GM12878 (cell line): ENCODE results near the gene PIWIL1. TPM values are rescaled to one million over a fixed set of nuclear protein-coding genes. Genes with fewer than 3 reads are reported as not detected.

Experiments
- ATAC-seq: fragments of 200-7000 bp; cut with Tn5 transposase; 3 replicates; pipeline ENCODE4 v1.9.1; 2020; ENCODE audit warnings: mild to moderate bottlenecking, moderate library complexity
- BruUV-seq: library from RNA; stranded (reverse); fragments of 400-500 nt; replicated peaks from 2 replicates; lab custom pipeline; 2021; lab: Mats Ljungman, UMichigan
- CTCF ChIA-PET: fragments of 300-600 bp; sonication (Branson Sonifier 250); formaldehyde crosslinking; extraction: SDS; loops from one replicate; lab custom pipeline; 2021; ENCODE audit warnings: inconsistent platforms; lab: Yijun Ruan, JAX
- POLR2A ChIA-PET: fragments of 350-600 bp; formaldehyde crosslinking; extraction: SDS; loops from one replicate; lab custom pipeline; 2021; ENCODE audit warnings: inconsistent platforms; lab: Charles Lee
- RAD21 ChIA-PET: fragments of 300-600 bp; sonication (Branson Sonifier 250); formaldehyde crosslinking; loops from one replicate; lab custom pipeline; 2023; ENCODE audit warnings: antibody characterized with exemption; ENCODE audit not compliant: unreplicated experiment; lab: Charles Lee
- SMC1A ChIA-PET: fragments of 300-600 bp; sonication (Branson Sonifier 250); formaldehyde crosslinking; loops from one replicate; lab custom pipeline; 2023; ENCODE audit not compliant: unreplicated experiment, uncharacterized antibody; lab: Charles Lee
- DNase-seq: peaks from one replicate; pipeline ENCODE4 v3.0.0-alpha.2; 2011; ENCODE audit warnings: low read depth, low spot score
- FAIRE-seq: peaks from 3 replicates; lab custom pipeline; 2011; peaks lifted over from hg19 to GRCh38; lab: Jason Lieb, UNC
- H2AFZ ChIP-seq: 2 replicates; pipeline ENCODE4 v1.6.0; 2011; ENCODE audit warnings: low read depth, low read length, control low read depth; ENCODE audit not compliant: control insufficient read depth
- H3K27ac ChIP-seq: 2 replicates; pipeline ENCODE4 v1.5.1; 2011; ENCODE audit warnings: control low read depth; ENCODE audit not compliant: control insufficient read depth, insufficient read depth
- H3K27me3 ChIP-seq, 2 experiments: replicated peaks in 1 of 2; 2 replicates each; pipeline versions ENCODE4 v1.6.0 to v1.6.1; 2011; ENCODE audit warnings: low read length in 1 of 2; ENCODE audit not compliant: control insufficient read depth in 2 of 2, insufficient read depth in 2 of 2
- H3K36me3 ChIP-seq, 2 experiments: 2 replicates each; pipeline ENCODE4 v1.5.1; 2011; ENCODE audit warnings: low read length in 1 of 2; ENCODE audit not compliant: control insufficient read depth in 2 of 2, insufficient read depth in 2 of 2
- H3K4me1 ChIP-seq: 2 replicates; pipeline ENCODE4 v1.6.1; 2011; ENCODE audit warnings: mild to moderate bottlenecking, low read length, moderate library complexity, mixed read lengths; ENCODE audit not compliant: control insufficient read depth, insufficient read depth
- H3K4me2 ChIP-seq: 2 replicates; pipeline ENCODE4 v1.6.0; 2011; ENCODE audit warnings: control low read depth; ENCODE audit not compliant: control insufficient read depth, insufficient read depth
- H3K4me3 ChIP-seq: fragments of 200-600 bp; sonication (generic); 2 replicates; pipeline ENCODE4 v1.5.1; 2016
- H3K79me2 ChIP-seq: 2 replicates; pipeline ENCODE4 v1.6.0; 2011; ENCODE audit warnings: low read length; ENCODE audit not compliant: control insufficient read depth, insufficient read depth
- H3K9ac ChIP-seq: 2 replicates; pipeline ENCODE4 v1.8.0; 2011; ENCODE audit warnings: low read length, control low read depth, mixed read lengths; ENCODE audit not compliant: control insufficient read depth, insufficient read depth
- H3K9me3 ChIP-seq: replicated peaks from 3 replicates; pipeline ENCODE4 v1.5.1; 2011; ENCODE audit warnings: mild to moderate bottlenecking, low read length; ENCODE audit not compliant: control insufficient read depth, insufficient read depth
- H4K20me1 ChIP-seq: 2 replicates; pipeline ENCODE4 v1.6.0; 2011; ENCODE audit not compliant: control insufficient read depth, insufficient read depth
- FOS ChIP-seq: IDR thresholded peaks from 3 replicates; pipeline ENCODE4 v1.6.1; 2011; ENCODE audit warnings: borderline replicate concordance; ENCODE audit not compliant: insufficient read length; ENCODE audit errors: extremely low read depth
- FOXM1 ChIP-seq: IDR thresholded peaks from 2 replicates; pipeline ENCODE4 v1.6.1; 2012; ENCODE audit warnings: low read depth, mild to moderate bottlenecking, inconsistent platforms, low read length, moderate library complexity
- WRNIP1 ChIP-seq: IDR thresholded peaks from 2 replicates; pipeline ENCODE4 v1.6.1; 2011; ENCODE audit warnings: low read depth, low read length, improper control_type of control experiment, borderline replicate concordance
- ZBTB4 ChIP-seq: fragments of 450-650 bp; formaldehyde crosslinking; IDR thresholded peaks from 2 replicates; pipeline ENCODE4 v1.4.0; 2022; ENCODE audit warnings: mild to moderate bottlenecking, moderate library complexity
- WGBS: methylation state at CpG from one replicate; pipeline ENCODE4 v1.1.6; 2016; ENCODE audit warnings: low lambda C conversion rate; ENCODE audit not compliant: insufficient replicate concordance, insufficient coverage; ENCODE audit errors: missing lambda C conversion rate; 5-methylcytosine and 5-hydroxymethylcytosine counted together
- in situ Hi-C: fragments of 300-500 bp; cut with MboI; formaldehyde crosslinking; loops from 9 replicates; pipeline ENCODE4 v1.14.3; 2018; ENCODE audit warnings: mixed read lengths
- intact Hi-C: fragments of 100-400 bp; cut with micrococcal nuclease; formaldehyde crosslinking; loops from one replicate; pipeline ENCODE4 v1.14.2; 2022; ENCODE audit not compliant: unreplicated experiment
- polyA plus RNA-seq, 11 experiments: library from polyadenylated mRNA; depleted of rRNA in 4 of 11; unstranded in 6 of 11; stranded (reverse) in 5 of 11; fragments of >200 nt; fragmentation: Nextera tagmentation in 4 of 11; fragmentation: Illumina TruSeq in 1 of 11; extraction: Ambion mirVana in 4 of 11; extraction: Trizol in 1 of 11; gene quantifications; 1 replicate in 1 of 11; 2 replicates in 10 of 11; pipeline versions ENCODE4 v1.2.1 to v1.2.3, GENCODE V29; 2011 to 2016; ENCODE audit warnings: inconsistent platforms in 2 of 11, missing spikeins in 2 of 11, low read depth in 1 of 11
- total RNA-seq, 4 experiments: library from RNA; depleted of rRNA in 3 of 4; stranded (reverse); fragments of >200 nt in 3 of 4; fragmentation: Illumina TruSeq in 1 of 4; extraction: Trizol in 1 of 4; gene quantifications; 2 replicates each; pipeline versions ENCODE4 v1.2.1 to v1.2.3, GENCODE V29; 2013 to 2021

The PIWIL1 gene
- total and polyA plus RNA-seq, 10 of the 15 experiments (the other 5 are each of a cell fraction or from before 2014, with no cell fraction given) = not detected

GRCh38 chr12:130298322-130299021 lies 39.2 kb upstream of the PIWIL1 start:
- Histone ChIP-seq H3K4me3 (no peak overlapping the region), H3K27me3 (no peaks in the 10 kb centered on the region), H3K4me2 (no peak overlapping the region), H3K27ac (no peak overlapping the region), H2AFZ (no peak overlapping the region), H3K79me2 (no peaks in the 10 kb centered on the region), H3K9ac (no peak overlapping the region), H3K9me3 (no peaks in the 10 kb centered on the region), H4K20me1 (no peaks in the 10 kb centered on the region), H3K36me3 (no peaks in the 10 kb centered on the region), H3K4me1 (no peaks in the 10 kb centered on the region)
- WGBS = 35% methylated on average over 5 of the region's 5 CpGs
- no peak for FAIRE-seq
- ChIA-PET POLR2A (no interaction called here), RAD21 (no interaction called here), SMC1A (no interaction called here), CTCF (interaction anchor here (0.6 kb wide), 1 partner anchor 14 kb away, joined by 3 read pairs; no protein-coding TSS in a partner anchor)
- no peak for ATAC-seq
- BruUV-seq = no TSS peak
- intact Hi-C loops = no loop called here
- TF ChIP-seq WRNIP1 (no peak), ZBTB4 (CRISPR knock-in tag) (no peak), FOXM1 (no peak), FOS (no peak)
- DNase-seq = no peak
- in situ Hi-C loops = no loop called here
